ENCODE results near the gene CUBN. TPM values are rescaled to one million over a fixed set of nuclear protein-coding genes. Genes with fewer than 3 reads are reported as not detected.

Gene CUBN
- total RNA-seq, 4 donors from 2014 or later, result 0.37 to 1.5 (median 1.1) TPM

GRCh38 chr10:16852624-16853023 is 277.0 kb downstream of the CUBN start:
- no peak for DNase-seq
- in situ Hi-C loops (cut with MboI; ENCODE audit: low pct_ligation_motif_present in 1 of 4, low pct_unique_long_range_greater_than_20kb in 1 of 4, low sequenced_read_pairs in 3 of 4) (no loop called here), intact Hi-C loops (cut with DNase I; ENCODE audit: low total_unique reads) (no loop called here)
- 40 to 60% methylated on average over 2 of the region's 2 CpGs for WGBS, 2 donors (ENCODE audit: low coverage in 1 of 2)
- H3K27me3 ChIP-seq, result no peaks in the 10 kb centered on the region
- H3K4me1 ChIP-seq, result no peaks in the 10 kb centered on the region
- no peaks in the 10 kb centered on the region for H3K36me3 ChIP-seq
- no peak overlapping the region for H3K27ac ChIP-seq
- H3K4me3 ChIP-seq, result no peak overlapping the region
- no peaks in the 10 kb centered on the region for H3K9me3 ChIP-seq
- TF ChIP-seq POLR2AphosphoS5 (IDR thresholded peaks at IDR 0.05) (no peak), CTCF (IDR thresholded peaks at IDR 0.05) (no peak), EP300 (IDR thresholded peaks at IDR 0.05; ENCODE audit: low read depth) (no peak), POLR2A (IDR thresholded peaks at IDR 0.05) (no peak)

- 68 to 80% methylated on average over 3 to 10 of the region's 10 CpGs for WGBS, 2 donors (ENCODE audit: low coverage in 1 of 2)
- H3K27me3 ChIP-seq, result no peaks in the 10 kb centered on the region
- no peaks in the 10 kb centered on the region for H3K9me3 ChIP-seq
- no peaks in the 10 kb centered on the region for H3K4me1 ChIP-seq
- H3K36me3 ChIP-seq, result no peaks in the 10 kb centered on the region
- in situ Hi-C loops (cut with MboI; ENCODE audit: low pct_ligation_motif_present in 1 of 4, low pct_unique_long_range_greater_than_20kb in 1 of 4, low sequenced_read_pairs in 3 of 4), result loop anchor here (5.0 to 25.0 kb wide), 4 partner anchors 404 to 589 kb away; no protein-coding TSS in a partner anchor
- DNase-seq, result no peak
- H3K4me3 ChIP-seq, result no peak overlapping the region
- TF ChIP-seq POLR2A (IDR thresholded peaks at IDR 0.05) (no peak), POLR2AphosphoS5 (IDR thresholded peaks at IDR 0.05) (no peak), EP300 (IDR thresholded peaks at IDR 0.05; ENCODE audit: low read depth) (no peak), CTCF (IDR thresholded peaks at IDR 0.05) (no peak)
- no peak overlapping the region for H3K27ac ChIP-seq
- intact Hi-C loops (cut with DNase I; ENCODE audit: low total_unique reads), result loop anchor here (10.0 kb wide), 1 partner anchor 586 kb away; no protein-coding TSS in a partner anchor
Measured at GRCh38 chr10:16848562-16849154, 281.0 kb downstream of the CUBN start.

GRCh38 chr10:16847644-16848043 is 282.0 kb downstream of the CUBN start:
- no peak for DNase-seq
- Histone ChIP-seq H3K4me3 (no peak overlapping the region), H3K27ac (no peak overlapping the region), H3K9me3 (no peaks in the 10 kb centered on the region), H3K27me3 (no peaks in the 10 kb centered on the region), H3K36me3 (no peaks in the 10 kb centered on the region), H3K4me1 (no peaks in the 10 kb centered on the region)
- in situ Hi-C loops (cut with MboI; ENCODE audit: low pct_ligation_motif_present in 1 of 4, low pct_unique_long_range_greater_than_20kb in 1 of 4, low sequenced_read_pairs in 3 of 4) (loop anchor here (5.0 to 25.0 kb wide), 4 partner anchors 405 to 590 kb away; no protein-coding TSS in a partner anchor), intact Hi-C loops (cut with DNase I; ENCODE audit: low total_unique reads) (loop anchor here (10.0 kb wide), 1 partner anchor 587 kb away; no protein-coding TSS in a partner anchor)
- TF ChIP-seq POLR2A (IDR thresholded peaks at IDR 0.05) (no peak), EP300 (IDR thresholded peaks at IDR 0.05; ENCODE audit: low read depth) (no peak), POLR2AphosphoS5 (IDR thresholded peaks at IDR 0.05) (no peak), CTCF (IDR thresholded peaks at IDR 0.05) (no peak)
- 81% methylated on average over 4 to 6 of the region's 6 CpGs for WGBS, 2 donors (ENCODE audit: low coverage in 1 of 2)

- no peaks in the 10 kb centered on the region for H3K9me3 ChIP-seq
- no peaks in the 10 kb centered on the region for H3K36me3 ChIP-seq
- H3K4me3 ChIP-seq, result no peak overlapping the region
- no peak for DNase-seq
- no peak overlapping the region for H3K27ac ChIP-seq
- H3K4me1 ChIP-seq, result no peaks in the 10 kb centered on the region
- TF ChIP-seq CTCF (IDR thresholded peaks at IDR 0.05) (no peak), POLR2A (IDR thresholded peaks at IDR 0.05) (no peak), EP300 (IDR thresholded peaks at IDR 0.05; ENCODE audit: low read depth) (no peak)
- in situ Hi-C loops (cut with MboI; ENCODE audit: low pct_ligation_motif_present in 1 of 4, low pct_unique_long_range_greater_than_20kb in 1 of 4, low sequenced_read_pairs in 3 of 4), result loop anchor here (5.0 to 25.0 kb wide), 4 partner anchors 407 to 592 kb away; no protein-coding TSS in a partner anchor
- no peaks in the 10 kb centered on the region for H3K27me3 ChIP-seq
- intact Hi-C loops (cut with DNase I; ENCODE audit: low total_unique reads), result loop anchor here (10.0 kb wide), 1 partner anchor 590 kb away; no protein-coding TSS in a partner anchor
Measured at GRCh38 chr10:16845248-16845647, 284.4 kb downstream of the CUBN start.

Data from transverse colon (tissue), 4 donors.